Mucosa of gallbladder (tissue), 1 donor: ENCODE measurements around the gene FREY1. TPM values are rescaled to one million over a fixed set of nuclear protein-coding genes. Genes with fewer than 3 reads are reported as not detected.
A peak's percentile ranks its signal among the peaks of the same experiment; 100 is the strongest.
"Not testable (repeated sequence)": the region's sequence is repeated elsewhere in the genome, so short reads cannot be mapped to it uniquely, and the experiment has no call there.

ENCODE experiments used
- DNase-seq: peaks from one replicate; pipeline ENCODE4 v3.0.0-alpha.2; 2020; ENCODE audit warnings: low spot score
- total RNA-seq: library from RNA; stranded (reverse); gene quantifications from one replicate; pipeline ENCODE4 v1.2.1, GENCODE V29; 2021
- donor health status: DM: no; HTN: no; CAD: no.

The FREY1 gene
- total RNA-seq, 1 donor from 2014 or later = not detected

GRCh38 chr11:45913942-45914635, 7.0 kb upstream of the FREY1 start:
- no peak for DNase-seq

GRCh38 chr11:45913514-45913913, 6.4 kb upstream of the FREY1 start:
- no peak for DNase-seq

GRCh38 chr11:45910623-45911022, 3.6 kb upstream of the FREY1 start:
- DNase-seq = no peak

- DNase-seq = no peak
These were observed 2.8 kb upstream of the FREY1 start for GRCh38 chr11:45909594-45910475.

GRCh38 chr11:45907911-45908370, 870 bp upstream of the FREY1 start:
- DNase-seq = no peak

- DNase-seq = no peak
These were observed 882 bp downstream of the FREY1 start for GRCh38 chr11:45906096-45906682.

GRCh38 chr11:45905576-45905975, 1.5 kb downstream of the FREY1 start:
- not testable (repeated sequence) for DNase-seq

GRCh38 chr11:45905095-45905494, 2.0 kb downstream of the FREY1 start:
- no peak for DNase-seq

GRCh38 chr11:45904309-45904915, 2.7 kb downstream of the FREY1 start:
- no peak for DNase-seq

GRCh38 chr11:45902452-45903380, 4.4 kb downstream of the FREY1 start:
- DNase-seq = no peak

GRCh38 chr11:45901626-45902025, 5.4 kb downstream of the FREY1 start:
- DNase-seq = no peak

- no peak for DNase-seq
These were observed 6.0 kb downstream of the FREY1 start for GRCh38 chr11:45900916-45901617.

GRCh38 chr11:45900175-45900800, 6.8 kb downstream of the FREY1 start:
- not testable (repeated sequence) for DNase-seq

GRCh38 chr11:45899448-45900174, 7.5 kb downstream of the FREY1 start:
- DNase-seq = peak; percentile 63

- no peak for DNase-seq
These were observed 8.0 kb downstream of the FREY1 start for GRCh38 chr11:45899086-45899447.

- no peak for DNase-seq
These were observed 9.5 kb downstream of the FREY1 start for GRCh38 chr11:45897556-45897955.

- DNase-seq = no peak
These were observed 10.6 kb downstream of the FREY1 start for GRCh38 chr11:45896422-45896984.

GRCh38 chr11:45895553-45896259, 11.4 kb downstream of the FREY1 start:
- no peak for DNase-seq
